Lung (tissue), 12 donors: ENCODE measurements around the gene CPEB2. TPM values are rescaled to one million over a fixed set of nuclear protein-coding genes. Genes with fewer than 3 reads are reported as not detected.

Experiments
- ATAC-seq: fragments of 200-7000 bp; cut with Tn5 transposase; one replicate; pipeline ENCODE4 v1.9.1; 2020; ENCODE audit warnings: moderate number of reproducible peaks; ENCODE audit not compliant: insufficient read depth, low FRiP score
- DNase-seq, 3 donors: peaks; one replicate each; pipeline ENCODE4 v3.0.0-alpha.2; 2013 to 2017
- H3K27ac ChIP-seq, 2 donors: one replicate each; pipeline ENCODE4 v1.5.1; 2013; ENCODE audit warnings: mild to moderate bottlenecking in 2 of 2, moderate library complexity in 2 of 2, control low read depth in 1 of 2, inconsistent platforms in 1 of 2, low read depth in 1 of 2, low read length in 1 of 2
- H3K27me3 ChIP-seq, 3 donors: one replicate each; pipeline ENCODE4 v1.5.1; 2013; ENCODE audit warnings: low read length in 2 of 3; ENCODE audit not compliant: control insufficient read depth in 3 of 3, insufficient read depth in 3 of 3
- H3K36me3 ChIP-seq, 4 donors: one replicate each; pipeline ENCODE4 v1.5.1; 2013; ENCODE audit warnings: low read length in 4 of 4, mild to moderate bottlenecking in 1 of 4, moderate library complexity in 1 of 4; ENCODE audit not compliant: control insufficient read depth in 4 of 4, insufficient read depth in 4 of 4
- H3K4me1 ChIP-seq, 5 donors: one replicate each; pipeline ENCODE4 v1.5.1; 2013; ENCODE audit warnings: low read length in 5 of 5, mild to moderate bottlenecking in 2 of 5, moderate library complexity in 1 of 5; ENCODE audit not compliant: control insufficient read depth in 5 of 5, insufficient read depth in 5 of 5
- H3K4me3 ChIP-seq: one replicate; pipeline ENCODE4 v1.5.1; 2013; ENCODE audit warnings: mild to moderate bottlenecking, control low read depth, moderate library complexity
- H3K9ac ChIP-seq, 2 donors: one replicate each; pipeline ENCODE4 v1.5.1; 2013; ENCODE audit warnings: low read length in 2 of 2, control low read depth in 1 of 2; ENCODE audit not compliant: insufficient read depth in 1 of 2
- H3K9me3 ChIP-seq, 4 donors: one replicate each; pipeline ENCODE4 v1.5.1; 2013; ENCODE audit warnings: low read length in 3 of 4, mild to moderate bottlenecking in 1 of 4, moderate library complexity in 1 of 4; ENCODE audit not compliant: control insufficient read depth in 4 of 4, insufficient read depth in 3 of 4
- CTCF ChIP-seq: IDR thresholded peaks from 2 replicates; pipeline ENCODE4 v1.5.1; 2012; ENCODE audit warnings: mild to moderate bottlenecking; ENCODE audit errors: control extremely low read depth, extremely low read depth
- WGBS, 2 donors: extraction: QIAGEN DNeasy Blood & Tissue Kit; methylation state at CpG; one replicate each; pipeline ENCODE4 v1.1.7; 2013; 5-methylcytosine and 5-hydroxymethylcytosine counted together
- polyA plus RNA-seq, 2 donors: library from polyadenylated mRNA; stranded (reverse); fragments of 200-250 nt; gene quantifications; one replicate each; pipeline ENCODE4 v1.2.1, GENCODE V29; 2013
- total RNA-seq, 2 donors: library from RNA; depleted of rRNA in 1 of 2; stranded (reverse); fragments of >200 nt in 1 of 2; gene quantifications; one replicate each; pipeline ENCODE4 v1.2.1, GENCODE V29; 2014 to 2021
- donor health status: control.
- donor health status: control.
- donor health status: Bipolar disorder and iron deficiency.
- donor health status: healthy.
- donor health status: DM: yes; HTN: yes; CAD: no.

The CPEB2 gene
- total and polyA plus RNA-seq, 4 donors: 4.8 to 29.9 (median 14.2) TPM

GRCh38 chr4:14985161-14985560, 17.1 kb upstream of the CPEB2 start:
- no peak overlapping the region for H3K9ac ChIP-seq
- H3K27ac ChIP-seq: no peak overlapping the region
- no peak for TF ChIP-seq CTCF
- no peak for ATAC-seq
- no peaks in the 10 kb centered on the region for H3K9me3 ChIP-seq
- 74 to 83% methylated on average over 1 of the region's 1 CpG for WGBS, 2 donors
- H3K27me3 ChIP-seq: no peaks in the 10 kb centered on the region
- no peaks in the 10 kb centered on the region for H3K4me1 ChIP-seq
- DNase-seq: no peak
- H3K4me3 ChIP-seq: no peak overlapping the region
- peaks cover 0 to 1% (median 0%) of the 10 kb centered on the region in 4 donors for H3K36me3 ChIP-seq

- Histone ChIP-seq H3K27me3 (no peaks in the 10 kb centered on the region), H3K4me1 (no peaks in the 10 kb centered on the region), H3K27ac (no peak overlapping the region), H3K4me3 (no peak overlapping the region), H3K36me3 (peaks cover 0 to 1% (median 0%) of the 10 kb centered on the region in 4 donors), H3K9me3 (no peaks in the 10 kb centered on the region), H3K9ac (no peak overlapping the region)
- ATAC-seq: no peak
- 91 to 93% methylated on average over 1 of the region's 1 CpG for WGBS, 2 donors
- no peak for DNase-seq
- no peak for TF ChIP-seq CTCF
These were observed 16.4 kb upstream of the CPEB2 start for GRCh38 chr4:14985843-14986242.

DNA sequence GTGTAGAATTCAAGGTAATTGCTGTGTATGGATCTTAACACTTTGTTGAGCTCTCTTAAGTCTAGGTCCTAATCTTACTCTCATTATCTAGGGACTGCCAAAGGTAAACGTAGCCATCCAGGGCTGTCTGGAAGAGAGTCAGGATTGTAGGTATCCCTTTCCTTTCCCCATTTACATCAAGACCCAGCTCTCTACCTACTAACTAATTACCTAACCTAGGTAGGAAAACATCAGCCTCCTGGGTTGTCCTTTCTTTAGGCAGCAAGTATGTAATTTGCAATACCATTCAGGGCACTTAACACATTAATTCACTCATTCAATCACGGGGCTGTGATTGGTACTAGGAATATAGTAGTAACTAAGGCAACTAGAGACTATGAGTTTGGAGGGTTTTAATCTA, 15.2 kb upstream of the CPEB2 start:
- no peaks in the 10 kb centered on the region for H3K27me3 ChIP-seq
- H3K27ac ChIP-seq: no peak overlapping the region
- no peaks in the 10 kb centered on the region for H3K4me1 ChIP-seq
- H3K9me3 ChIP-seq: no peaks in the 10 kb centered on the region
- no peaks in the 10 kb centered on the region for H3K36me3 ChIP-seq
- H3K9ac ChIP-seq: no peak overlapping the region
- no peak overlapping the region for H3K4me3 ChIP-seq
- DNase-seq: no peak
- WGBS, 2 donors: 60 to 75% methylated on average over 2 of the region's 2 CpGs
- TF ChIP-seq CTCF: no peak
- no peak for ATAC-seq

GRCh38 chr4:14990484-14990883, 11.8 kb upstream of the CPEB2 start:
- no peak overlapping the region for H3K9ac ChIP-seq
- no peaks in the 10 kb centered on the region for H3K27me3 ChIP-seq
- DNase-seq (no peak), ATAC-seq (no peak)
- H3K9me3 ChIP-seq: peaks cover 0 to 2% (median 0%) of the 10 kb centered on the region in 4 donors
- no peaks in the 10 kb centered on the region for H3K4me1 ChIP-seq
- H3K36me3 ChIP-seq: no peaks in the 10 kb centered on the region
- H3K27ac ChIP-seq: no peak overlapping the region
- 75 to 79% methylated on average over 1 of the region's 1 CpG for WGBS, 2 donors
- H3K4me3 ChIP-seq: no peak overlapping the region
- no peak for TF ChIP-seq CTCF
